ENCODE measurements around the gene MAP3K5.
A peak's percentile ranks its signal among the peaks of the same experiment; 100 is the strongest.

Gene MAP3K5

GRCh38 chr6:136696783-136697364, 95.4 kb downstream of the MAP3K5 start:
- Histone ChIP-seq H3K36me3 (ENCODE audit: control insufficient read depth in 1 of 2, insufficient read depth in 2 of 2, low read length in 2 of 2) (no peaks in the 10 kb centered on the region), H3K27ac (ENCODE audit: low read depth, low read length) (peak overlapping the region; percentile 43), H3K4me1 (ENCODE audit: control insufficient read depth in 1 of 2, insufficient read depth in 2 of 2, low read length in 2 of 2) (peaks cover 4 to 6% of the 10 kb centered on the region in 2 experiments), H3K79me2 (ENCODE audit: control insufficient read depth, insufficient read depth, low read length, poor library complexity) (no peaks in the 10 kb centered on the region), H3K4me3 (ENCODE audit: low read depth, low read length) (no peak overlapping the region), H2BK5ac (ENCODE audit: low read depth, low read length, poor library complexity) (no peak overlapping the region), H3K18ac (ENCODE audit: low read length) (no peak overlapping the region), H3K4ac (ENCODE audit: low read depth, low read length) (no peak overlapping the region), H4K8ac (ENCODE audit: low read depth, low read length) (no peak overlapping the region), H4K12ac (ENCODE audit: low read depth, low read length) (no peak overlapping the region), H2BK120ac (ENCODE audit: insufficient read depth, low read length, poor library complexity) (no peak overlapping the region), H2AFZ (ENCODE audit: insufficient read depth, low read length, poor library complexity) (no peak overlapping the region), H3K4me2 (ENCODE audit: low read length) (no peak overlapping the region), H2BK12ac (ENCODE audit: low read length) (no peak overlapping the region), H3K9ac (ENCODE audit: low read length) (no peak overlapping the region), H3K9me3 (ENCODE audit: insufficient read depth, low read depth, low read length) (no peaks in the 10 kb centered on the region), H3K14ac (ENCODE audit: low read length) (no peak overlapping the region), H3K79me1 (ENCODE audit: low read length) (peaks cover 2% of the 10 kb centered on the region), H4K91ac (ENCODE audit: low read depth, low read length) (no peak overlapping the region), H2AK5ac (ENCODE audit: low read length) (no peak overlapping the region), H3K27me3 (ENCODE audit: insufficient read depth, low read length) (no peaks in the 10 kb centered on the region), H3K23ac (ENCODE audit: low read length) (no peak overlapping the region)
- peak; percentile 22 to 77 for DNase-seq
- WGBS (ENCODE audit: extremely low coverage, insufficient coverage, insufficient read length) = no CpG with 5 or more reads among the region's 7 CpGs

GRCh38 chr6:136696238-136696637, 96.0 kb downstream of the MAP3K5 start:
- no peak overlapping the region for H2BK5ac ChIP-seq (ENCODE audit: low read depth, low read length, poor library complexity)
- peak overlapping the region; percentile 57 for H3K27ac ChIP-seq (ENCODE audit: low read depth, low read length)
- H3K79me2 ChIP-seq (ENCODE audit: control insufficient read depth, insufficient read depth, low read length, poor library complexity) = no peaks in the 10 kb centered on the region
- no peaks in the 10 kb centered on the region for H3K27me3 ChIP-seq (ENCODE audit: insufficient read depth, low read length)
- no peak overlapping the region for H3K18ac ChIP-seq (ENCODE audit: low read length)
- peak overlapping the region; percentile 18 for H4K91ac ChIP-seq (ENCODE audit: low read depth, low read length)
- H3K4ac ChIP-seq (ENCODE audit: low read depth, low read length) = no peak overlapping the region
- no peak overlapping the region for H3K14ac ChIP-seq (ENCODE audit: low read length)
- H3K4me3 ChIP-seq (ENCODE audit: low read depth, low read length) = no peak overlapping the region
- no peak overlapping the region for H3K23ac ChIP-seq (ENCODE audit: low read length)
- H3K4me1 ChIP-seq (ENCODE audit: control insufficient read depth in 1 of 2, insufficient read depth in 2 of 2, low read length in 2 of 2) = peaks cover 4 to 6% of the 10 kb centered on the region in 2 experiments
- no peak for DNase-seq
- no CpG with 5 or more reads among the region's 2 CpGs for WGBS (ENCODE audit: extremely low coverage, insufficient coverage, insufficient read length)
- peak overlapping the region; percentile 47 for H2AK5ac ChIP-seq (ENCODE audit: low read length)
- no peak overlapping the region for H4K12ac ChIP-seq (ENCODE audit: low read depth, low read length)
- H2BK12ac ChIP-seq (ENCODE audit: low read length) = peak overlapping the region; percentile 13
- H3K4me2 ChIP-seq (ENCODE audit: low read length) = no peak overlapping the region
- H3K9me3 ChIP-seq (ENCODE audit: insufficient read depth, low read depth, low read length) = no peaks in the 10 kb centered on the region
- H4K8ac ChIP-seq (ENCODE audit: low read depth, low read length) = no peak overlapping the region
- H3K79me1 ChIP-seq (ENCODE audit: low read length) = peaks cover 2% of the 10 kb centered on the region
- no peak overlapping the region for H2AFZ ChIP-seq (ENCODE audit: insufficient read depth, low read length, poor library complexity)
- H2BK120ac ChIP-seq (ENCODE audit: insufficient read depth, low read length, poor library complexity) = no peak overlapping the region
- no peak overlapping the region for H3K9ac ChIP-seq (ENCODE audit: low read length)
- no peaks in the 10 kb centered on the region for H3K36me3 ChIP-seq (ENCODE audit: control insufficient read depth in 1 of 2, insufficient read depth in 2 of 2, low read length in 2 of 2)

GRCh38 chr6:136695412-136695811, 96.9 kb downstream of the MAP3K5 start:
- H2AFZ ChIP-seq (ENCODE audit: insufficient read depth, low read length, poor library complexity) = no peak overlapping the region
- WGBS (ENCODE audit: extremely low coverage, insufficient coverage, insufficient read length) = no CpG with 5 or more reads among the region's 2 CpGs
- no peak overlapping the region for H4K12ac ChIP-seq (ENCODE audit: low read depth, low read length)
- H2AK5ac ChIP-seq (ENCODE audit: low read length) = no peak overlapping the region
- H3K4ac ChIP-seq (ENCODE audit: low read depth, low read length) = no peak overlapping the region
- no peak overlapping the region for H3K23ac ChIP-seq (ENCODE audit: low read length)
- peaks cover 4 to 6% of the 10 kb centered on the region in 2 experiments for H3K4me1 ChIP-seq (ENCODE audit: control insufficient read depth in 1 of 2, insufficient read depth in 2 of 2, low read length in 2 of 2)
- no peak overlapping the region for H3K14ac ChIP-seq (ENCODE audit: low read length)
- no peaks in the 10 kb centered on the region for H3K79me2 ChIP-seq (ENCODE audit: control insufficient read depth, insufficient read depth, low read length, poor library complexity)
- peaks cover 2% of the 10 kb centered on the region for H3K79me1 ChIP-seq (ENCODE audit: low read length)
- H3K4me3 ChIP-seq (ENCODE audit: low read depth, low read length) = no peak overlapping the region
- no peak overlapping the region for H3K4me2 ChIP-seq (ENCODE audit: low read length)
- H2BK5ac ChIP-seq (ENCODE audit: low read depth, low read length, poor library complexity) = no peak overlapping the region
- no peaks in the 10 kb centered on the region for H3K9me3 ChIP-seq (ENCODE audit: insufficient read depth, low read depth, low read length)
- DNase-seq = no peak
- no peak overlapping the region for H2BK120ac ChIP-seq (ENCODE audit: insufficient read depth, low read length, poor library complexity)
- peak overlapping the region; percentile 14 for H4K91ac ChIP-seq (ENCODE audit: low read depth, low read length)
- no peak overlapping the region for H3K9ac ChIP-seq (ENCODE audit: low read length)
- H4K8ac ChIP-seq (ENCODE audit: low read depth, low read length) = no peak overlapping the region
- no peaks in the 10 kb centered on the region for H3K27me3 ChIP-seq (ENCODE audit: insufficient read depth, low read length)
- H3K36me3 ChIP-seq (ENCODE audit: control insufficient read depth in 1 of 2, insufficient read depth in 2 of 2, low read length in 2 of 2) = no peaks in the 10 kb centered on the region
- H3K27ac ChIP-seq (ENCODE audit: low read depth, low read length) = no peak overlapping the region
- no peak overlapping the region for H3K18ac ChIP-seq (ENCODE audit: low read length)
- H2BK12ac ChIP-seq (ENCODE audit: low read length) = no peak overlapping the region

GRCh38 chr6:136693090-136693489, 99.2 kb downstream of the MAP3K5 start:
- Histone ChIP-seq H2BK5ac (ENCODE audit: low read depth, low read length, poor library complexity) (no peak overlapping the region), H3K27me3 (ENCODE audit: insufficient read depth, low read length) (no peaks in the 10 kb centered on the region)

More at GRCh38 chr6:136693090-136693489, 99.2 kb downstream of the MAP3K5 start:
- Histone ChIP-seq H3K79me1 (ENCODE audit: low read length) (peaks cover 2% of the 10 kb centered on the region), H3K4ac (ENCODE audit: low read depth, low read length) (no peak overlapping the region), H3K23ac (ENCODE audit: low read length) (no peak overlapping the region), H4K91ac (ENCODE audit: low read depth, low read length) (no peak overlapping the region), H3K36me3 (ENCODE audit: control insufficient read depth in 1 of 2, insufficient read depth in 2 of 2, low read length in 2 of 2) (no peaks in the 10 kb centered on the region), H3K18ac (ENCODE audit: low read length) (no peak overlapping the region), H2BK12ac (ENCODE audit: low read length) (no peak overlapping the region), H3K14ac (ENCODE audit: low read length) (no peak overlapping the region), H3K4me1 (ENCODE audit: control insufficient read depth in 1 of 2, insufficient read depth in 2 of 2, low read length in 2 of 2) (peaks cover 0 to 2% of the 10 kb centered on the region in 2 experiments), H2BK120ac (ENCODE audit: insufficient read depth, low read length, poor library complexity) (no peak overlapping the region), H4K8ac (ENCODE audit: low read depth, low read length) (no peak overlapping the region), H3K4me3 (ENCODE audit: low read depth, low read length) (no peak overlapping the region), H3K79me2 (ENCODE audit: control insufficient read depth, insufficient read depth, low read length, poor library complexity) (no peaks in the 10 kb centered on the region), H4K12ac (ENCODE audit: low read depth, low read length) (no peak overlapping the region), H3K4me2 (ENCODE audit: low read length) (no peak overlapping the region), H3K9me3 (ENCODE audit: insufficient read depth, low read depth, low read length) (no peaks in the 10 kb centered on the region), H3K9ac (ENCODE audit: low read length) (no peak overlapping the region), H3K27ac (ENCODE audit: low read depth, low read length) (no peak overlapping the region), H2AFZ (ENCODE audit: insufficient read depth, low read length, poor library complexity) (no peak overlapping the region), H2AK5ac (ENCODE audit: low read length) (no peak overlapping the region)
- DNase-seq = no peak

Measured in trophoblast cell (in vitro differentiated cells and primary cell).